ENCODE measurements around the gene CKAP2L.
A peak's percentile ranks its signal among the peaks of the same experiment; 100 is the strongest.

Gene CKAP2L

DNA sequence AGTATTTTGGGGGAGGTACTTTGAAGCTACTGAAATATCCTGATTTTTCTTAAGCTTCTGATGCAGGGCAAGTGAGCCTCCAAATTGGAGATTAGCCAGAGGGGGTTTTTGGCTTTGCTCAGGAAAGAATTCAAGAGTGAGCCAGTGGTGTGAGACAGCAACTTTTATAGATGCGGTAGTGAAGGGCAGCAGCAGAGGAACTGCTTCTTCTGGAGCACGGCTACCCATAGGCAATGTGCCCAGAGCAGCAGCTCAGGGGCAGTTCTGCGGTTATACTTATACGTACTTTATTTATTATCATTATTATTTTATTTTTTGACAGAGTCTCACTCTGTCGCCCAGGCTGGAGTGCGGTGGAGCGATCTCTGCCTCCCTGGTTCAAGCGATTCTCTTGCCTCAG is 63.4 kb downstream of the CKAP2L start:
- H3K27me3 ChIP-seq = no peaks in the 10 kb centered on the region
- no peaks in the 10 kb centered on the region for H3K36me3 ChIP-seq
- no peaks in the 10 kb centered on the region for H3K9me3 ChIP-seq
- H3K4me3 ChIP-seq (ENCODE audit: low read depth in 1 of 2, low read length in 1 of 2) = peak overlapping the region; percentile 7 to 47
- peak overlapping the region; percentile 99 for H3K27ac ChIP-seq
- peaks cover 39 to 44% of the 10 kb centered on the region in 2 experiments for H3K4me1 ChIP-seq (ENCODE audit: control insufficient read depth in 1 of 2, insufficient read depth in 1 of 2, low read depth in 1 of 2, low read length in 1 of 2)
- TF ChIP-seq, protein P1, sequence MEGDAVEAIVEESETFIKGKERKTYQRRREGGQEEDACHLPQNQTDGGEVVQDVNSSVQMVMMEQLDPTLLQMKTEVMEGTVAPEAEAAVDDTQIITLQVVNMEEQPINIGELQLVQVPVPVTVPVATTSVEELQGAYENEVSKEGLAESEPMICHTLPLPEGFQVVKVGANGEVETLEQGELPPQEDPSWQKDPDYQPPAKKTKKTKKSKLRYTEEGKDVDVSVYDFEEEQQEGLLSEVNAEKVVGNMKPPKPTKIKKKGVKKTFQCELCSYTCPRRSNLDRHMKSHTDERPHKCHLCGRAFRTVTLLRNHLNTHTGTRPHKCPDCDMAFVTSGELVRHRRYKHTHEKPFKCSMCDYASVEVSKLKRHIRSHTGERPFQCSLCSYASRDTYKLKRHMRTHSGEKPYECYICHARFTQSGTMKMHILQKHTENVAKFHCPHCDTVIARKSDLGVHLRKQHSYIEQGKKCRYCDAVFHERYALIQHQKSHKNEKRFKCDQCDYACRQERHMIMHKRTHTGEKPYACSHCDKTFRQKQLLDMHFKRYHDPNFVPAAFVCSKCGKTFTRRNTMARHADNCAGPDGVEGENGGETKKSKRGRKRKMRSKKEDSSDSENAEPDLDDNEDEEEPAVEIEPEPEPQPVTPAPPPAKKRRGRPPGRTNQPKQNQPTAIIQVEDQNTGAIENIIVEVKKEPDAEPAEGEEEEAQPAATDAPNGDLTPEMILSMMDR (IDR thresholded peaks at IDR 0.05) = no peak

DNA sequence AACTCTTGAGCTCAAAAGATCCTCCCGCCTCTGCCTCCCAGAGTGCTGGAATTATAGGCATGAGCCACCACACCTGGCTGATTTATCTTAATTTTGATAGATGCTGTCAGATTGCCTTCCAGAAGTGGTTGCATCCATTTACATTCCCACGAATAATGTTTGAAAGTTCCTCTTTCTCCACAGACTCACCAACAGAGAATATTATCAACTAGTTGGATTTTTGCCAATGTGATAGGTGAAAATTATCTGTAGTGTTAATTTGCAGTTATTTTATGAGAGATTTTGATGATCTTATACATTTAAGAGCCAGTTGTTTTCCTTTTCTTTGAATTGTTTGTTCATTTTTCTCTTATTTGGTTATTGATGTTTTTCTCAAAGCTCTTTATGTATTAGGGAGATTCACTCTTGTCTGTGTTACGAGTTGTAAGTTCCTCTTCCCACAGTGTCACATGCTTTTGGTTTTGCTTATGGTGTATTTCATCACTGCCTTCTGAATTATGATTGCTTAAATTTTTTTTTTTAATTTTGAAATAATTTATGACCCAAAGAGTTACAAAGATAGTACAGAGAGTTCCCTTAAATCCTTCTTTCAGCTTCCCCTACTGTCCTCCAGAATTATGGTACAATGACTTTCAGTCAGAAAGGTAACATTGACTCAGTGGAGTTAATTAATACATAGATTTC is 64.3 kb downstream of the CKAP2L start:
- Histone ChIP-seq H3K9me3 (no peaks in the 10 kb centered on the region), H3K4me3 (ENCODE audit: low read depth in 1 of 2, low read length in 1 of 2) (peak overlapping the region; percentile 31 to 47), H3K27ac (peak overlapping the region; percentile 99), H3K4me1 (ENCODE audit: control insufficient read depth in 1 of 2, insufficient read depth in 1 of 2, low read depth in 1 of 2, low read length in 1 of 2) (peaks cover 33 to 40% of the 10 kb centered on the region in 2 experiments), H3K27me3 (no peaks in the 10 kb centered on the region), H3K36me3 (no peaks in the 10 kb centered on the region)
- TF ChIP-seq, protein P1 (IDR thresholded peaks at IDR 0.05) = no peak

DNA sequence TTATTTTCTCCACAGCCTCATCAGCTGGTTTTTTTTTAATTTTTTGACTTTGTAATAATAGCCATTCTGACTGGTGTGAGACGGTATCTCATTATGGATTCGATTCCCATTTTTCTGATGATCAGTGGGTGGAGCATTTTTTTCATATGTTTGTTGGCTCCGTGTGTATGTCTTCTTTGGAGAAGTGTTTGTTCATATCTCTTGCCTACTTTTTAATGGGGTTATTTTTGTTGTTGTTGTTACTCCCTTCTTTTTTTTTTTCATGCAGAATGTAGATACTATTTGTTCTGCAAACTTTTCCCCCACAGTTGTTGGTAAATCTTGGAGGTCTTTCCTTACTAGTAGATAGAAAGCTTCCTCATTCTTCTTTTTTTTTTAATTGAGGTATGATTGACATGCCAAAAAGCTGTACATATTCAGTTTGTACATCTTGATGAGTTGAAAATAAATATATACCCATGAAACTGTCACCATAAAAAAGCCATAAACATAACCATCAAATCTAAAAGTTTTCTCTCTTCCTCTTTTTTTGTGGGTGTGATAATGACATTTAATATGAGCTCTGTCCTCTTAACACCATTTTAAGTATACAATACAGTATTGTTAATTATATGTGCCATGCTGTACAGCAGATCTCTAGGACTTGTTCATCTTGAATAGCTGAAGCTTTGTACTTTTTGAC is 65.4 kb downstream of the CKAP2L start:
- H3K27ac ChIP-seq = peak overlapping the region; percentile 99
- H3K9me3 ChIP-seq = no peaks in the 10 kb centered on the region
- peaks cover 33 to 40% of the 10 kb centered on the region in 2 experiments for H3K4me1 ChIP-seq (ENCODE audit: control insufficient read depth in 1 of 2, insufficient read depth in 1 of 2, low read depth in 1 of 2, low read length in 1 of 2)
- TF ChIP-seq, protein P1 (IDR thresholded peaks at IDR 0.05) = no peak
- H3K27me3 ChIP-seq = no peaks in the 10 kb centered on the region
- peak overlapping the region in 1 of 2 experiments; percentile 47 for H3K4me3 ChIP-seq (ENCODE audit: low read depth in 1 of 2, low read length in 1 of 2)
- no peaks in the 10 kb centered on the region for H3K36me3 ChIP-seq

DNA sequence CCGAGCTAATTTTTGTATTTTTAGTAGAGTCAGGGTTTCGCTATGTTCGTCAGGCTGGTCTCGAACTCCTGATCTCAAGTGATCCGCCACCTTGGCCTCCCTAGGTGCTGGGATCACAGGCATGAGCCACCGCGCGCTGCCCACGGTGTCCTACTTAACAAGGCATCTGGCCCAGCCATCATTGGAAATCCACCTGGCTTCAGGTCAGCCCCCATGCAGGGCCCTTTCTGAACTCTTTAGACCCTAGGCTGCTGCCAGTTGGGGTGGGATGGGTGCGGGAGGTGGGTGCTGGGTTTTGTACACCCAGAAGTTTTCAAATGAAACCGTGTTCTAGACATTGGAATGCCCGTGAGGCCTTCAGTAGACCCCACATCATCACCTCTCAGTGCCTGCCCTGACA is 70.2 kb downstream of the CKAP2L start:
- no peaks in the 10 kb centered on the region for H3K36me3 ChIP-seq
- TF ChIP-seq, protein P1 (IDR thresholded peaks at IDR 0.05) = no peak
- H3K27ac ChIP-seq = no peak overlapping the region
- H3K4me1 ChIP-seq (ENCODE audit: control insufficient read depth in 1 of 2, insufficient read depth in 1 of 2, low read depth in 1 of 2, low read length in 1 of 2) = peaks cover 37 to 43% of the 10 kb centered on the region in 2 experiments
- H3K27me3 ChIP-seq = no peaks in the 10 kb centered on the region
- H3K4me3 ChIP-seq (ENCODE audit: low read depth in 1 of 2, low read length in 1 of 2) = no peak overlapping the region
- no peaks in the 10 kb centered on the region for H3K9me3 ChIP-seq

DNA sequence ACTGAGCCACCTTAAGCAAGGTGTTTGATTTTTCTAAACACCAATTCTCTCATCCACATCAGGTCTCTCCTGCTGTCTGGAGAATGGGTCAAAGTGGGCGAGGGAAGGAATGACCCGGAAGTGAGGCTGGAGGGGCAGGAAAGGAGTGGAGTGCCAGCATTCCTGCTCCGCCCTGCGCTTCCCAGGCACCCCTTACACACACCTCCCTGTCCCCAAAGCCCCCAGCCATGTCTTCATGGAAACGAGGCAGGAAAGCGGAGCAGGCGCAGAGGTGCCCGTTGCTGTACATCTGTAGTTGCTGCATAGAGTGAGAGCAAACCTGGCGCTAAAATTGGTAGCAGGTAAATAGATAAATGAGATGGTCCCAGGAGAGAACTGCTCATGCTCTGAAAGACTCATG is 70.8 kb downstream of the CKAP2L start:
- Histone ChIP-seq H3K4me3 (ENCODE audit: low read depth in 1 of 2, low read length in 1 of 2) (no peak overlapping the region), H3K27ac (no peak overlapping the region)
- TF ChIP-seq, protein P1 (IDR thresholded peaks at IDR 0.05) = no peak

More for the DNA sequence above, 70.8 kb downstream of the CKAP2L start:
- H3K27me3 ChIP-seq = no peaks in the 10 kb centered on the region
- peaks cover 33 to 39% of the 10 kb centered on the region in 2 experiments for H3K4me1 ChIP-seq (ENCODE audit: control insufficient read depth in 1 of 2, insufficient read depth in 1 of 2, low read depth in 1 of 2, low read length in 1 of 2)
- no peaks in the 10 kb centered on the region for H3K36me3 ChIP-seq
- H3K9me3 ChIP-seq = no peaks in the 10 kb centered on the region

Data from neutrophil (primary cell).